ENCODE measurements around the gene LGALS9B.
"Not testable (repeated sequence)": the region's sequence is repeated elsewhere in the genome, so short reads cannot be mapped to it uniquely, and the experiment has no call there.

GRCh38 chr17:20416381-20416911, 50.9 kb downstream of the LGALS9B start:
- not testable (repeated sequence) for TF ChIP-seq FOXS1 (CRISPR knock-in tag; IDR thresholded peaks at IDR 0.05); CHD2 (IDR thresholded peaks at IDR 0.05; ENCODE audit: low read length, partially characterized antibody); RAD21 (conservative IDR thresholded peaks at IDR 0.05 in 1 of 2, IDR thresholded peaks at IDR 0.05 in 1 of 2); CTCF (IDR thresholded peaks at IDR 0.05); USF2 (IDR thresholded peaks at IDR 0.05); KDM5A (IDR thresholded peaks at IDR 0.05); RNF2 (IDR thresholded peaks at IDR 0.05; ENCODE audit: borderline replicate concordance, low read depth); JUNB (IDR thresholded peaks at IDR 0.05); POLR2A (IDR thresholded peaks at IDR 0.05; ENCODE audit: low read length); MAX (IDR thresholded peaks at IDR 0.05)
